ENCODE data around the gene SLC25A25.

DNA sequence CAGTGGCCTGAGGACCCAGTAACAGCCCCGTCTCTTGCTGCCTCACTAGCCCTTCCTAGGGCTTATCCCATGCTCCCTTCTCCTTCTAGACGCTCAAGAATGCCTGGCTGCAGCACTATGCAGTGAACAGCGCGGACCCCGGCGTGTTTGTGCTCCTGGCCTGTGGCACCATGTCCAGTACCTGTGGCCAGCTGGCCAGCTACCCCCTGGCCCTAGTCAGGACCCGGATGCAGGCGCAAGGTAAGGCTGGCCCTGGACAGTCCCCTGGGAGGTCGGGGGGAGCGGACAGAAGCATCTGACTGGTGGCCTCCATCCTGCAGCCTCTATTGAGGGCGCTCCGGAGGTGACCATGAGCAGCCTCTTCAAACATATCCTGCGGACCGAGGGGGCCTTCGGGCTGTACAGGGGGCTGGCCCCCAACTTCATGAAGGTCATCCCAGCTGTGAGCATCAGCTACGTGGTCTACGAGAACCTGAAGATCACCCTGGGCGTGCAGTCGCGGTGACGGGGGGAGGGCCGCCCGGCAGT lies 39.0 kb downstream of the SLC25A25 start:
- TF ChIP-seq CTCF (IDR thresholded peaks at IDR 0.05), result no peak
- TF ChIP-seq POLR2A (IDR thresholded peaks at IDR 0.05), result no peak
- no peak for TF ChIP-seq POLR2AphosphoS5 (IDR thresholded peaks at IDR 0.05)

Data from prostate gland (tissue), 2 donors.